ENCODE measurements around the gene PPT1.

DNA sequence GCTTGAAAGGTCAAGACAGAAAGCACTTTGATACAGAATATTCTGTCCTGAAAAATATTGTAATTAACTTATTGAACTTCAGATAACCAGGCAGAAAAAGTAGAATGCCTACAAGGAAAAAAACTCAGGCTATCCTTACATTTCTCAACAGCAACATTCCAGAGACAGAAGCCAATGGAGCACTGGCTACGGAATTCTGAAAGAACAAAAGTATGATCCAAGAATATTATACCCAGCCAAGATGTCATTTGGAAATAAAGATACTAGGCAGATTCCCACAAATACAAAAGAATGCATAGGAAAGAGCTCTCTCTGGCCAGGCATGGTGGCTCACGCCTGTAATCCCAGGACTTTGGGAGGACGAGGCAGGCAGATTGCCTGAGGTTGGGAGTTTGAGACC, 5.8 kb upstream of the PPT1 start:
- no peak for TF ChIP-seq MYC (CRISPR knock-in tag; IDR thresholded peaks at IDR 0.05; ENCODE audit: borderline replicate concordance)
- TF ChIP-seq MYNN (CRISPR knock-in tag; IDR thresholded peaks at IDR 0.05; ENCODE audit: low read depth), result no peak
- TF ChIP-seq TP53 (CRISPR knock-in tag; conservative IDR thresholded peaks at IDR 0.05), result no peak
- TF ChIP-seq, protein P1, sequence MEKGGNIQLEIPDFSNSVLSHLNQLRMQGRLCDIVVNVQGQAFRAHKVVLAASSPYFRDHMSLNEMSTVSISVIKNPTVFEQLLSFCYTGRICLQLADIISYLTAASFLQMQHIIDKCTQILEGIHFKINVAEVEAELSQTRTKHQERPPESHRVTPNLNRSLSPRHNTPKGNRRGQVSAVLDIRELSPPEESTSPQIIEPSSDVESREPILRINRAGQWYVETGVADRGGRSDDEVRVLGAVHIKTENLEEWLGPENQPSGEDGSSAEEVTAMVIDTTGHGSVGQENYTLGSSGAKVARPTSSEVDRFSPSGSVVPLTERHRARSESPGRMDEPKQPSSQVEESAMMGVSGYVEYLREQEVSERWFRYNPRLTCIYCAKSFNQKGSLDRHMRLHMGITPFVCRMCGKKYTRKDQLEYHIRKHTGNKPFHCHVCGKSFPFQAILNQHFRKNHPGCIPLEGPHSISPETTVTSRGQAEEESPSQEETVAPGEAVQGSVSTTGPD (CRISPR knock-in tag; IDR thresholded peaks at IDR 0.05), result no peak
- no peak for TF ChIP-seq PCBP1 (IDR thresholded peaks at IDR 0.05; ENCODE audit: borderline replicate concordance, low read depth, low read length)
- TF ChIP-seq SRF (IDR thresholded peaks at IDR 0.05; ENCODE audit: low read depth, low read length), result no peak
- no peak for TF ChIP-seq NFYB (CRISPR knock-in tag; IDR thresholded peaks at IDR 0.05)
- TF ChIP-seq ZNF780A (CRISPR knock-in tag; IDR thresholded peaks at IDR 0.05), result no peak
